DOHH2 (cell line): ENCODE results near the gene EIPR1.

ENCODE experiments used
- H3F3A ChIP-seq: fragments of 200-600 bp; sonication (generic), shearing (Covaris generic); 2 replicates; pipeline ENCODE4 v1.6.0; 2016; ENCODE audit warnings: antibody characterized with exemption, mild to moderate bottlenecking; ENCODE audit not compliant: control insufficient read depth, insufficient read depth
- H3K27ac ChIP-seq: fragments of 200-600 bp; sonication (generic); 2 replicates; pipeline ENCODE4 v1.5.1; 2014; ENCODE audit warnings: low read depth, mild to moderate bottlenecking, low read length, moderate library complexity
- H3K27me3 ChIP-seq: fragments of 200-600 bp; sonication (generic); 2 replicates; pipeline ENCODE4 v1.6.1; 2014; ENCODE audit warnings: mild to moderate bottlenecking, low read length, mixed read lengths; ENCODE audit not compliant: control insufficient read depth
- H3K36me3 ChIP-seq: fragments of 200-600 bp; sonication (generic); 2 replicates; pipeline ENCODE4 v1.6.1; 2014; ENCODE audit warnings: mild to moderate bottlenecking, low read length, moderate library complexity, mixed read lengths; ENCODE audit not compliant: control insufficient read depth
- H3K4me1 ChIP-seq: fragments of 200-600 bp; sonication (generic); 2 replicates; pipeline ENCODE4 v1.6.1; 2014; ENCODE audit warnings: mild to moderate bottlenecking, low read length, mixed read lengths; ENCODE audit not compliant: control insufficient read depth
- H3K4me2 ChIP-seq: fragments of 200-600 bp; sonication (generic); 2 replicates; pipeline ENCODE4 v1.6.0; 2014; ENCODE audit warnings: mild to moderate bottlenecking, low read length, moderate library complexity
- H3K4me3 ChIP-seq: fragments of 200-600 bp; sonication (generic); 2 replicates; pipeline ENCODE4 v1.5.1; 2014; ENCODE audit warnings: mild to moderate bottlenecking, low read length, mixed read lengths
- H3K79me2 ChIP-seq: fragments of 200-600 bp; sonication (generic); 2 replicates; pipeline ENCODE4 v1.6.1; 2014; ENCODE audit warnings: mild to moderate bottlenecking, low read length, mixed read lengths; ENCODE audit not compliant: control insufficient read depth
- H3K9me2 ChIP-seq: fragments of 200-600 bp; sonication (generic); replicated peaks from 2 replicates; pipeline ENCODE4 v1.6.1; 2014; ENCODE audit warnings: mild to moderate bottlenecking, low read length, mixed read lengths; ENCODE audit not compliant: control insufficient read depth
- H3K9me3 ChIP-seq: fragments of 200-600 bp; sonication (generic); 2 replicates; pipeline ENCODE4 v1.6.1; 2014; ENCODE audit warnings: antibody characterized with exemption, low read length, mixed read lengths; ENCODE audit not compliant: control insufficient read depth, insufficient read depth
- H4K20me1 ChIP-seq: fragments of 200-600 bp; sonication (generic); 2 replicates; pipeline ENCODE4 v1.6.0; 2014; ENCODE audit warnings: low read depth, mild to moderate bottlenecking, antibody characterized with exemption, low read length, moderate library complexity; ENCODE audit not compliant: control insufficient read depth, insufficient read depth
- EZH2phosphoT487 ChIP-seq: fragments of 200-600 bp; sonication (generic); IDR thresholded peaks from 2 replicates; pipeline ENCODE4 v1.6.1; 2017; ENCODE audit warnings: borderline replicate concordance, mild to moderate bottlenecking, antibody characterized with exemption, low read length, moderate library complexity, mixed read lengths
- TF ChIP-seq, protein P1 (sequence below): fragments of 200-600 bp; sonication (generic); IDR thresholded peaks from one replicate; pipeline ENCODE4 v1.5.1; 2014; ENCODE audit warnings: antibody characterized with exemption, mild to moderate bottlenecking, low read depth, low read length; ENCODE audit not compliant: poor library complexity, severe bottlenecking

Gene EIPR1

DNA sequence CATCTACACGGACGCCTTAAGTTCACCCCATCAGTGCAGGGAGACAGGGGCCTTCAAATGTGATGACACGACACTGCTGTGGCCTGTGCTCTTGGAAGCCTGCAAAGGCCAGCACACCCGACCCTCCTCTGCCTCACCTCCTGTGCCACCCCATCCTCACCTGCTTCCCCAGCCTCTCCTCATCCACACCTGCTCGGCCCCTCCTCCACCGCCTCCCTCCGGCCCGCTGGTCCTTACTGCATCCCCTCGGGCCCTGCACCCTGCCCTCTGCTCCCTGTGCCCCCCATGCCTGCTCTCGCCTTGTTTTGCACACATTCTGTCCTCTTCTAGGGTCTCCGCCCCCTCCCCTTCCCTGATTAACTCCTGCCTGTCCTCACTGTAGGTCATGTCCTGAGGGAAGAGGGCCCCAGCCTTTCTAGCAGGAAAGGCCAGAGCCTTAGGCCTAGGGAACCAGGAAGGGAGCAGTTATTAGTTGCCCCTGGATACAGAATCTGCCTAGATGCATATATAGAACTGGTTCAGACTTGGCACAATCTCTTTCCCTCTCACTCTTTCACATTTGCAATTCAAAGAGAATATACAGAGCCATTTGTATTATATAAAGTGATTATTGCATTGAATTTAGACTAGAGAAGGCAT, 41.3 kb upstream of the EIPR1 start:
- H3K27me3 ChIP-seq: no peaks in the 10 kb centered on the region
- TF ChIP-seq EZH2phosphoT487: no peak
- TF ChIP-seq, protein P1, sequence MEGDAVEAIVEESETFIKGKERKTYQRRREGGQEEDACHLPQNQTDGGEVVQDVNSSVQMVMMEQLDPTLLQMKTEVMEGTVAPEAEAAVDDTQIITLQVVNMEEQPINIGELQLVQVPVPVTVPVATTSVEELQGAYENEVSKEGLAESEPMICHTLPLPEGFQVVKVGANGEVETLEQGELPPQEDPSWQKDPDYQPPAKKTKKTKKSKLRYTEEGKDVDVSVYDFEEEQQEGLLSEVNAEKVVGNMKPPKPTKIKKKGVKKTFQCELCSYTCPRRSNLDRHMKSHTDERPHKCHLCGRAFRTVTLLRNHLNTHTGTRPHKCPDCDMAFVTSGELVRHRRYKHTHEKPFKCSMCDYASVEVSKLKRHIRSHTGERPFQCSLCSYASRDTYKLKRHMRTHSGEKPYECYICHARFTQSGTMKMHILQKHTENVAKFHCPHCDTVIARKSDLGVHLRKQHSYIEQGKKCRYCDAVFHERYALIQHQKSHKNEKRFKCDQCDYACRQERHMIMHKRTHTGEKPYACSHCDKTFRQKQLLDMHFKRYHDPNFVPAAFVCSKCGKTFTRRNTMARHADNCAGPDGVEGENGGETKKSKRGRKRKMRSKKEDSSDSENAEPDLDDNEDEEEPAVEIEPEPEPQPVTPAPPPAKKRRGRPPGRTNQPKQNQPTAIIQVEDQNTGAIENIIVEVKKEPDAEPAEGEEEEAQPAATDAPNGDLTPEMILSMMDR: no peak
- H3K9me2 ChIP-seq: no peaks in the 10 kb centered on the region
- no peak overlapping the region for H3K4me3 ChIP-seq
- H4K20me1 ChIP-seq: no peaks in the 10 kb centered on the region
- no peaks in the 10 kb centered on the region for H3F3A ChIP-seq
- H3K27ac ChIP-seq: no peak overlapping the region
- H3K9me3 ChIP-seq: no peaks in the 10 kb centered on the region
- no peaks in the 10 kb centered on the region for H3K79me2 ChIP-seq
- no peak overlapping the region for H3K4me2 ChIP-seq
- H3K4me1 ChIP-seq: peaks cover 29% of the 10 kb centered on the region
- peaks cover 35% of the 10 kb centered on the region for H3K36me3 ChIP-seq

DNA sequence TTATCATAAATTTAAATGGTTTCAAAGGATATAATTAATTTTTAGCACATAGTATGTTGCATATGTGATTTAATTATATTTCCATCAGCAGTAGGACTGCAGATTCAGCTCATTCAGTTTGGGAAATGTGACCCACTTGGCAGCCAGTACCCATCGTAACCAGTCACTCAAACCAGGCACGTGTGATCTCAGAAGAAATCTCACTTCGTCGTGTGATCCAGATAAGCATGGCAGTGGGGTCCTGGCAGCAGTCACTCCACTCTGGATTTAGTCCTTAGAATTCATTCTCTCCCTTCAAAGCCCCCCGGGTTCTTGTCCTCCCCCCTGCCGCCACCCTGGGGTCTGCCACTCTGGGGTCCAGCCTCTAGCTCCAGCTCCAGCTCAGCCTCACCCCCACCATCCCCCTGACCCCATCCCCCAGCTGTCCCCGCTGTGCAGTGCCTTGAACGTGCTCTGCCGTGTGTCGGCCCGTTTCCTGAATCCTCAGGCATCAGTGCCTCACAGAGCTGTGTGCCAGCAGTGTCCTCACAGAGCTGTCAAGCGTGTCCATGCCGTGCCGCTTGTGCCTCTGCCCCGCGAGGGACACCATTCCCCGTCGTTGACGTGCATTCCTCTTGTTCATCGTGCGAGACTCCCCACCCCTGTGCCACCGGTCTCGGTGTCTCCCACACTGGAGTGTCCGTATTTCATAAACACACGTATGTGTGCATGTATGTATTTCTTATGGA, 36.7 kb upstream of the EIPR1 start:
- Histone ChIP-seq H3K79me2 (peaks cover 4% of the 10 kb centered on the region; the same call in 1 of the 2 replicates), H3K36me3 (peaks cover 16% of the 10 kb centered on the region), H3K9me3 (no peaks in the 10 kb centered on the region), H3F3A (no peaks in the 10 kb centered on the region), H3K27ac (no peak overlapping the region), H4K20me1 (no peaks in the 10 kb centered on the region), H3K4me3 (no peak overlapping the region), H3K9me2 (no peaks in the 10 kb centered on the region), H3K4me2 (no peak overlapping the region), H3K27me3 (no peaks in the 10 kb centered on the region), H3K4me1 (peaks cover 7% of the 10 kb centered on the region)
- TF ChIP-seq, protein P1: no peak
- no peak for TF ChIP-seq EZH2phosphoT487

DNA sequence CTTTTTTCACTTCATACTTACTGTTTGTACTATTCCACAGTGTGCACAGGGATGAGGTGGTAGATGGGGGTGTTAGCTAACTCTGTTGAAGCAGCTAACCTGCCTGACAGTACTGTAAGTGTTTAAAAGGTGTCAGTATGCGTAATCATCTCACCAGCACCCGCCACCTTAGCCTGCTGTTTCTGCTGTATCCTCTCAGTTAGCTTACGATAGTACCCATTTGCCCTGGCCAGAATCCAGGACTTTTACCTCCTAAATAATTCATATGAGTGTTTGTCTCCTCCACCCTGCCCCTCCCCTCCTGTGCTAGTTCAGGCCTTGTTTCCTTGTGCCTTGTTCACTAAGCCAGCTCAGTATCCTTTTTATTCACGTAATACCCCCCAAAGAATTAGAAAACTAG, 36.1 kb upstream of the EIPR1 start:
- TF ChIP-seq EZH2phosphoT487: no peak
- TF ChIP-seq, protein P1: no peak

More for the DNA sequence above, 36.1 kb upstream of the EIPR1 start:
- Histone ChIP-seq H3K4me2 (no peak overlapping the region), H3K9me3 (no peaks in the 10 kb centered on the region), H3F3A (no peaks in the 10 kb centered on the region), H3K9me2 (no peaks in the 10 kb centered on the region), H3K27me3 (no peaks in the 10 kb centered on the region), H4K20me1 (no peaks in the 10 kb centered on the region), H3K36me3 (peaks cover 19% of the 10 kb centered on the region), H3K27ac (no peak overlapping the region), H3K4me1 (peaks cover 12% of the 10 kb centered on the region), H3K79me2 (peaks cover 6% of the 10 kb centered on the region), H3K4me3 (no peak overlapping the region)
